PC-3 (cell line): Measurements from ENCODE around the gene IRAG1. TPM values are rescaled to one million over a fixed set of nuclear protein-coding genes. Genes with fewer than 3 reads are reported as not detected.

Source experiments
- ATAC-seq: fragments of 200-7000 bp; cut with Tn5 transposase; 2 replicates; pipeline ENCODE4 v1.9.1; 2020; ENCODE audit warnings: mild to moderate bottlenecking, moderate library complexity
- BruUV-seq: library from RNA; stranded (reverse); fragments of 400-500 nt; replicated peaks from 2 replicates; lab custom pipeline; 2021; lab: Mats Ljungman, UMichigan
- CTCF ChIA-PET: fragments of 300-600 bp; sonication (Branson Sonifier 250); formaldehyde crosslinking; loops from one replicate; lab custom pipeline; 2022; ENCODE audit warnings: antibody characterized with exemption; lab: Charles Lee
- POLR2A ChIA-PET: fragments of 300-600 bp; sonication (Branson Sonifier 250); formaldehyde crosslinking; loops from one replicate; lab custom pipeline; 2022; ENCODE audit warnings: antibody characterized with exemption; ENCODE audit not compliant: unreplicated experiment; lab: Charles Lee
- DNase-seq: peaks from one replicate; pipeline ENCODE4 v3.0.0-alpha.2; 2015
- H2AFZ ChIP-seq: fragments of 300-600 bp; sonication (generic); 2 replicates; pipeline ENCODE4 v1.6.0; 2016; ENCODE audit warnings: antibody characterized with exemption, low read length
- H3F3A ChIP-seq: fragments of 300-600 bp; sonication (generic); one replicate; pipeline ENCODE4 v1.6.0; 2017; ENCODE audit warnings: antibody characterized with exemption, low read length, control low read depth, mild to moderate bottlenecking; ENCODE audit not compliant: unreplicated experiment
- H3K27ac ChIP-seq: fragments of 300-600 bp; sonication (generic); 2 replicates; pipeline ENCODE4 v1.5.1; 2016; ENCODE audit warnings: mild to moderate bottlenecking, low read length
- H3K27me3 ChIP-seq: fragments of 300-600 bp; sonication (generic); 2 replicates; pipeline ENCODE4 v1.6.1; 2016; ENCODE audit warnings: low read length, mixed read lengths
- H3K36me3 ChIP-seq: fragments of 300-600 bp; sonication (generic); 2 replicates; pipeline ENCODE4 v1.6.1; 2016; ENCODE audit warnings: low read depth, mixed run types, low read length, mixed read lengths
- H3K4me1 ChIP-seq: fragments of 300-600 bp; sonication (generic); 2 replicates; pipeline ENCODE4 v1.5.1; 2016; ENCODE audit warnings: low read length; ENCODE audit not compliant: insufficient read depth
- H3K4me2 ChIP-seq: fragments of 300-600 bp; sonication (generic); 2 replicates; pipeline ENCODE4 v1.6.0; 2016; ENCODE audit warnings: low read length
- H3K4me3 ChIP-seq: fragments of 300-600 bp; sonication (generic); 2 replicates; pipeline ENCODE4 v1.5.1; 2016; ENCODE audit warnings: mild to moderate bottlenecking, low read length, mixed read lengths
- H3K79me2 ChIP-seq: fragments of 300-600 bp; sonication (generic); 2 replicates; pipeline ENCODE4 v1.6.1; 2017; ENCODE audit warnings: low read length, mixed read lengths
- H3K9ac ChIP-seq: fragments of 300-600 bp; sonication (generic); 2 replicates; pipeline ENCODE4 v1.6.0; 2016; ENCODE audit warnings: mild to moderate bottlenecking, low read length
- H3K9me2 ChIP-seq: fragments of 300-600 bp; sonication (generic); replicated peaks from 2 replicates; pipeline ENCODE4 v1.6.1; 2016; ENCODE audit warnings: mixed run types, low read length, mixed read lengths
- H3K9me3 ChIP-seq: fragments of 300-600 bp; sonication (generic); 2 replicates; pipeline ENCODE4 v1.6.1; 2016; ENCODE audit warnings: low read length, mixed read lengths
- H4K20me1 ChIP-seq: fragments of 300-600 bp; sonication (generic); 2 replicates; pipeline ENCODE4 v1.6.1; 2016; ENCODE audit warnings: low read length, mixed read lengths
- EZH2 ChIP-seq: fragments of 300-600 bp; sonication (generic); IDR thresholded peaks from one replicate; pipeline ENCODE4 v1.6.1; 2017; ENCODE audit warnings: antibody characterized with exemption, mild to moderate bottlenecking, low read length; ENCODE audit not compliant: unreplicated experiment
- EZH2phosphoT487 ChIP-seq: fragments of 300-600 bp; sonication (generic); IDR thresholded peaks from 2 replicates; pipeline ENCODE4 v1.6.1; 2018; ENCODE audit warnings: mild to moderate bottlenecking, antibody characterized with exemption, low read length, borderline replicate concordance
- intact Hi-C: fragments of 100-400 bp; cut with micrococcal nuclease; formaldehyde crosslinking; loops from 2 replicates; pipeline ENCODE4 v1.9.0; 2023
- total RNA-seq: library from RNA; depleted of rRNA; stranded (reverse); fragments of >200 nt; gene quantifications from 2 replicates; pipeline ENCODE4 v1.2.3, GENCODE V29; 2014
- TF ChIP-seq, protein P1 (sequence below): fragments of 300-600 bp; sonication (generic); conservative IDR thresholded peaks from 2 replicates; pipeline ENCODE4 v1.5.1; 2017; ENCODE audit warnings: antibody characterized with exemption, low read depth, mild to moderate bottlenecking, low read length

Gene IRAG1
- total RNA-seq, 1 experiment from 2014 or later, result not detected

DNA sequence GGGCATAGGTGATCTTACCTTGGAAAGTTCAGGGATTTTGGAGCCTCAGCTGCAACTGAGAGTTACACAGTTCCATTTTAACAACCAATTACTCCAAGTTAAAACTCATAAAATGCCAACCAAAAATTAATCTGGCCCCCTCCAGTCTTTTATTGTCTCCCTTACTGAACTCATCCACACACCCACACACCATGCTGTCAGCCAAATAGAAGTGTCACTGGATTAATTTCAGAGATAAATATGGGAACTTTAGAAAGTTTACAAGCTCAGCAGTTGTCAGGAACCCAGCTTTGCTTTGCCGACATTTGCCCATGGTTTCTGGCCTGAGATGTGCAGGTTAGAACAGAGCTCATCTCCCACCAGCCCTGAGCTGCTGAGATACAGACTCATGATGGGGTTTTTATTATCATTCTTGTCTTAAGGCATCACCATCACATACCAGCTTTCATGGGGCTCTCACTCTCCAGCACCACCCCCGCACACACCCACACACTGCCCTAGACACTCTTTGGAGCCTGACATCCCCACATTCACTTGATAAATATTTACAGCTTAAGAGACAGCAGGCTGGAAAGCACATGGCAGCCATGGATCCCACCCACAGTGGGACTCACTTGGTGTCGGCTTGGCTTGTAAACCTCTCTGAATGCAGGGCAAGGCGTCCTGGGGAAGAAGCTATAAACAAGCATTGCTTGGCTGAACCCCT lies 33.7 kb upstream of the IRAG1 start:
- no peaks in the 10 kb centered on the region for H3F3A ChIP-seq
- H3K36me3 ChIP-seq, result no peaks in the 10 kb centered on the region
- ChIA-PET POLR2A (interaction anchor here (0.6 kb wide), 1 partner anchor 14 kb away, joined by 4 read pairs; no protein-coding TSS in a partner anchor), CTCF (no interaction called here)
- no peak overlapping the region for H3K4me3 ChIP-seq
- H3K27me3 ChIP-seq, result no peaks in the 10 kb centered on the region
- H2AFZ ChIP-seq, result no peak overlapping the region
- no TSS peak for BruUV-seq
- no peak for ATAC-seq
- no peaks in the 10 kb centered on the region for H3K79me2 ChIP-seq
- TF ChIP-seq EZH2, result no peak
- no peaks in the 10 kb centered on the region for H3K9me2 ChIP-seq
- H3K4me2 ChIP-seq, result no peak overlapping the region
- H3K27ac ChIP-seq, result no peak overlapping the region
- no peak for DNase-seq
- H3K9me3 ChIP-seq, result no peaks in the 10 kb centered on the region
- H4K20me1 ChIP-seq, result no peaks in the 10 kb centered on the region
- intact Hi-C loops, result no loop called here
- H3K9ac ChIP-seq, result no peak overlapping the region
- H3K4me1 ChIP-seq, result peaks cover 11% of the 10 kb centered on the region

DNA sequence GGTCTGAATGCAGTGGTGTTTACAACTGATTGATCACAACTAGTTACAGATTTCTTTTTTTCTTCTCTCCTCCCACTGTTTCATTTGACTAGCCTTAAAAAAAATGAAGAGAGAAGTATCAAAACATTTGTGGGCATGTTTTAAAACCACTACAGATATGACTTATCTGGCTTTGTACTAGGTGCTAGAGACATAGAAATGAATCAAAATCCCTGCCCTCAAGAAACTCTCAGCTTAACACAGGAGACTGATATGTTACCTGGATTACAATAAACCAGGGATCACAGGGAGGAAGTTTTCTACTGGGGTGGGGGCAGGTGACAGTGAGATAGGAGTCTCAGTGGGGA lies 32.3 kb upstream of the IRAG1 start:
- no peak for ATAC-seq
- Histone ChIP-seq H2AFZ (no peak overlapping the region), H3F3A (no peaks in the 10 kb centered on the region), H3K9me2 (no peaks in the 10 kb centered on the region), H4K20me1 (no peaks in the 10 kb centered on the region), H3K4me2 (peak overlapping the region; percentile 13), H3K9me3 (no peaks in the 10 kb centered on the region), H3K4me1 (peaks cover 11% of the 10 kb centered on the region), H3K79me2 (no peaks in the 10 kb centered on the region), H3K4me3 (no peak overlapping the region), H3K36me3 (no peaks in the 10 kb centered on the region), H3K27ac (peak overlapping the region; percentile 26; the same call in 1 of the 2 replicates), H3K9ac (no peak overlapping the region), H3K27me3 (no peaks in the 10 kb centered on the region)
- ChIA-PET CTCF (no interaction called here), POLR2A (no interaction called here)
- no TSS peak for BruUV-seq
- no peak for TF ChIP-seq EZH2phosphoT487
- intact Hi-C loops, result no loop called here
- no peak for DNase-seq

DNA sequence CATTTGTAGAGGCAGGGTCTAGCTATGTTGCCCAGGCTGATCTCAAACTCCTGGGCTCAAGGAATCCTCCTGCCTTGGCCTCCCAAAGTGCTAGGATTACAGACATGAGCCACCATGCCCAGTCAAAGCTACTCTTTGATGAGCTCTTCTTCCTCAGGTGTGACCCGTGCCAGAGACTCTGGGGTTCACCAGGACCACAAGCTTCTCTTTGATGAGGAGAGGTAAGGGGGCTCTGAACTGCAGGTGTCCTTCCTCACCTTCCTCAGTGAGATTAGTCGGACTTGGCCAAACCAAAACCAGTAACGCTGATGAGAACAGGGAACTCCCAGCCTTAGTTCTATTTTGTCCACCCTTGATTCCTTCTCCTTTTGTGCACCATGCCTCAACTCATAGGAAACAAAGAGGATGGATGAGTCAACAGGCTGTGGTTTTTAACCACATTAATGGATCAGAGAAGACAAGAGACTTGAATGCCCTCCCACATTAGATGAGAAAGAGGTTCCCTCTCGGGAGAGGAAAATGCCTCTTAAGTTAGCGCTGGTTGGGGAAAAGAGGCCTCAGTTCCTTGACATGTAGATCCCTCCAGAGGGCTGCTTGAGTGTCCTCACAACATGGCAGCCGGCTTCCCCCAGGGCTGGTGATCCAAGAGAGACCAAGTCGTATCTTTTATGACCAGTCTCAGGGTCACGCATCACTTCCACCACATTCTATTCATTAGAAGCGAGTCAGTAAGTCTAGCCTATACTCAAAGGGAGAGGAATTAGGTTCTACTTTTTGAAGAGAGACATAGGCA lies 31.8 kb upstream of the IRAG1 start:
- intact Hi-C loops, result no loop called here
- Histone ChIP-seq H4K20me1 (no peaks in the 10 kb centered on the region), H3K4me1 (peaks cover 11% of the 10 kb centered on the region), H3K9me2 (no peaks in the 10 kb centered on the region), H3K27me3 (no peaks in the 10 kb centered on the region), H3F3A (no peaks in the 10 kb centered on the region), H2AFZ (0 out of 2 replicates have a peak overlapping the region, but pooled peaks have one; percentile 27), H3K4me2 (peak overlapping the region; percentile 13), H3K79me2 (no peaks in the 10 kb centered on the region), H3K9me3 (no peaks in the 10 kb centered on the region), H3K9ac (no peak overlapping the region), H3K4me3 (no peak overlapping the region), H3K27ac (peak overlapping the region; percentile 26; the same call in 1 of the 2 replicates), H3K36me3 (no peaks in the 10 kb centered on the region)
- no TSS peak for BruUV-seq
- DNase-seq (peak; percentile 83), ATAC-seq (peak; percentile 82)
- POLR2A ChIA-PET, result no interaction called here
- CTCF ChIA-PET, result no interaction called here
- no peak for TF ChIP-seq EZH2phosphoT487
- TF ChIP-seq EZH2, result no peak
- TF ChIP-seq, protein P1, sequence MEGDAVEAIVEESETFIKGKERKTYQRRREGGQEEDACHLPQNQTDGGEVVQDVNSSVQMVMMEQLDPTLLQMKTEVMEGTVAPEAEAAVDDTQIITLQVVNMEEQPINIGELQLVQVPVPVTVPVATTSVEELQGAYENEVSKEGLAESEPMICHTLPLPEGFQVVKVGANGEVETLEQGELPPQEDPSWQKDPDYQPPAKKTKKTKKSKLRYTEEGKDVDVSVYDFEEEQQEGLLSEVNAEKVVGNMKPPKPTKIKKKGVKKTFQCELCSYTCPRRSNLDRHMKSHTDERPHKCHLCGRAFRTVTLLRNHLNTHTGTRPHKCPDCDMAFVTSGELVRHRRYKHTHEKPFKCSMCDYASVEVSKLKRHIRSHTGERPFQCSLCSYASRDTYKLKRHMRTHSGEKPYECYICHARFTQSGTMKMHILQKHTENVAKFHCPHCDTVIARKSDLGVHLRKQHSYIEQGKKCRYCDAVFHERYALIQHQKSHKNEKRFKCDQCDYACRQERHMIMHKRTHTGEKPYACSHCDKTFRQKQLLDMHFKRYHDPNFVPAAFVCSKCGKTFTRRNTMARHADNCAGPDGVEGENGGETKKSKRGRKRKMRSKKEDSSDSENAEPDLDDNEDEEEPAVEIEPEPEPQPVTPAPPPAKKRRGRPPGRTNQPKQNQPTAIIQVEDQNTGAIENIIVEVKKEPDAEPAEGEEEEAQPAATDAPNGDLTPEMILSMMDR, result no peak
